Natural killer cell (primary cell): ENCODE results near the gene ANKRD39. TPM values are rescaled to one million over a fixed set of nuclear protein-coding genes. Genes with fewer than 3 reads are reported as not detected.

Source experiments
- ATAC-seq, 3 donors: fragments of 150-1000 bp in 2 of 3; fragments of 200-7000 bp in 1 of 3; cut with Tn5 transposase; 1 replicate in 1 of 3; 2 replicates in 2 of 3; pipeline ENCODE4 v1.10.0; 2021; ENCODE audit warnings: mild to moderate bottlenecking in 2 of 3, moderate library complexity in 2 of 3
- DNase-seq, 2 donors: peaks; one replicate each; pipeline versions ENCODE4 v3.0.0 to v3.0.0-alpha.2; 2013 to 2021; ENCODE audit warnings: mixed read lengths in 1 of 2
- H3K27ac ChIP-seq: one replicate; pipeline ENCODE4 v1.5.1; 2013; ENCODE audit warnings: mild to moderate bottlenecking, low read length
- H3K27me3 ChIP-seq: one replicate; pipeline ENCODE4 v1.6.1; 2013; ENCODE audit warnings: low read length; ENCODE audit not compliant: control insufficient read depth, insufficient read depth
- H3K36me3 ChIP-seq: one replicate; pipeline ENCODE4 v1.6.1; 2013; ENCODE audit warnings: low read length; ENCODE audit not compliant: control insufficient read depth, insufficient read depth
- H3K4me1 ChIP-seq: one replicate; pipeline ENCODE4 v1.6.1; 2013; ENCODE audit warnings: low read length; ENCODE audit not compliant: control insufficient read depth, insufficient read depth
- H3K4me3 ChIP-seq: one replicate; pipeline ENCODE4 v1.5.1; 2013; ENCODE audit warnings: low read length
- H3K9me3 ChIP-seq: one replicate; pipeline ENCODE4 v1.6.1; 2013; ENCODE audit warnings: low read length; ENCODE audit not compliant: control insufficient read depth, insufficient read depth
- H3K27ac Mint-ChIP-seq, 2 donors: one replicate each; pipeline ENCODE4 v1.8.0; 2022; ENCODE audit warnings: mild to moderate bottlenecking in 2 of 2, mixed read lengths in 2 of 2, moderate library complexity in 1 of 2
- H3K27me3 Mint-ChIP-seq, 2 donors: one replicate each; pipeline ENCODE4 v1.8.0; 2022; ENCODE audit warnings: low read depth in 2 of 2, mixed read lengths in 2 of 2
- H3K36me3 Mint-ChIP-seq: one replicate; pipeline ENCODE4 v1.8.0; 2022; ENCODE audit warnings: mixed read lengths
- H3K4me1 Mint-ChIP-seq, 2 donors: one replicate each; pipeline ENCODE4 v1.8.0; 2022; ENCODE audit warnings: mixed read lengths in 2 of 2
- H3K4me3 Mint-ChIP-seq: one replicate; pipeline ENCODE4 v1.8.0; 2022; ENCODE audit warnings: mild to moderate bottlenecking, moderate library complexity, mixed read lengths
- H3K9me3 Mint-ChIP-seq, 2 donors: one replicate each; pipeline ENCODE4 v1.8.0; 2022; ENCODE audit warnings: mixed read lengths in 2 of 2
- CTCF ChIP-seq: fragments of 200-600 bp; IDR thresholded peaks from one replicate; pipeline ENCODE4 v1.8.0; 2022; ENCODE audit warnings: antibody characterized with exemption
- WGBS: methylation state at CpG from one replicate; pipeline ENCODE4 v1.1.7; 2013; ENCODE audit warnings: missing lambda C conversion rate; ENCODE audit not compliant: insufficient coverage; 5-methylcytosine and 5-hydroxymethylcytosine counted together
- intact Hi-C: fragments of 100-400 bp; cut with micrococcal nuclease; formaldehyde crosslinking; loops from one replicate; pipeline ENCODE4 v1.14.2; 2022
- total RNA-seq, 4 donors: library from RNA; stranded (reverse); fragments of 120-200 nt in 1 of 4; gene quantifications; one replicate each; pipeline versions ENCODE4 v1.2.3 to v1.2.4, GENCODE V29; 2013 to 2022

ANKRD39 gene
- total RNA-seq, 3 donors from 2014 or later (not counting 1 experiment from before 2014, with no cell fraction given) = 15.5 to 22.3 (median 21.6) TPM

DNA sequence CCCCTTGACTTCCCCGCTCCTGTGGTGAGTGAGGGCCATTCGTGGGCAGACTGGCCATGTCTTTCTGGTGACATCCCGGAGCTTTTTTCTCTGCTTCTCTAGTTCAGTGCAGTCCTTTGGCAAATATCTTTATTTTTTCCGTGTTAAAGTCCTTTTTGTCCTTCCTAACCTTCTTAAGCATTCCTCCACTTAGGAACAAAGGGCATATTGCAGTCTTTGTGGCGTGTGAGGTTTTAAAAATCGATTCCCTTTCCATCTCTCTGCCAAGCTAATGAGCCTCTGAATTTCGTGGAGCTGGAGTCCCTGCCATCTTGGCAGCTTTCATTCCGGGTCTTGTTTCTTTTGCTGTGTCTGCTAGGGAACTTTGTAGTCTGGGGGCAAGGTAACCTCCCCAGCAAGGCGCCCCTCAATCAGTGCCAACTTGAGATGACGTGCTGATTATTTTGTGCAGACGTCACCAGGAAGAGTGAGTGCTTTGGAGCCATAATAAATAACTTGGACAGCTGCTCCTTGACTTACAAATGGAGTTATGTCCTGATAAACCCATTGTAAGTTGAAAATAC is 36.6 kb downstream of the ANKRD39 start:
- Histone ChIP-seq H3K27ac (no peak overlapping the region), H3K36me3 (peaks cover 26% of the 10 kb centered on the region), H3K27me3 (no peaks in the 10 kb centered on the region), H3K4me1 (peaks cover 41% of the 10 kb centered on the region), H3K9me3 (no peaks in the 10 kb centered on the region), H3K4me3 (no peak overlapping the region)
- ATAC-seq (no peak), DNase-seq (no peak)
- H3K27me3 Mint-ChIP-seq = no peaks in the 10 kb centered on the region
- WGBS = 93% methylated on average over 11 of the region's 11 CpGs
- peaks cover 49 to 57% of the 10 kb centered on the region in 2 donors for H3K4me1 Mint-ChIP-seq
- no peaks in the 10 kb centered on the region for H3K9me3 Mint-ChIP-seq
- H3K36me3 Mint-ChIP-seq = no peaks in the 10 kb centered on the region
- TF ChIP-seq CTCF = no peak
- H3K4me3 Mint-ChIP-seq = peak overlapping the region; percentile 17
- intact Hi-C loops = no loop called here
- H3K27ac Mint-ChIP-seq = no peak overlapping the region

- intact Hi-C loops = loop anchor here (5.0 kb wide), 2 partner anchors 37 to 142 kb away; partner anchors contain the start of gene ANKRD39
- ATAC-seq (no peak), DNase-seq (no peak)
- H3K4me3 Mint-ChIP-seq = peak overlapping the region; percentile 10
- Histone ChIP-seq H3K27ac (no peak overlapping the region), H3K27me3 (no peaks in the 10 kb centered on the region), H3K9me3 (no peaks in the 10 kb centered on the region), H3K36me3 (peaks cover 18% of the 10 kb centered on the region), H3K4me1 (peaks cover 46% of the 10 kb centered on the region), H3K4me3 (no peak overlapping the region)
- no peaks in the 10 kb centered on the region for H3K27me3 Mint-ChIP-seq
- no peaks in the 10 kb centered on the region for H3K36me3 Mint-ChIP-seq
- H3K4me1 Mint-ChIP-seq = peaks cover 55 to 63% of the 10 kb centered on the region in 2 donors
- TF ChIP-seq CTCF = no peak
- 95% methylated on average over 12 of the region's 12 CpGs for WGBS
- no peaks in the 10 kb centered on the region for H3K9me3 Mint-ChIP-seq
- peak overlapping the region in 1 of 2 donors; percentile 63 for H3K27ac Mint-ChIP-seq
These were observed 37.8 kb downstream of the ANKRD39 start for GRCh38 chr2:96819876-96820511.

DNA sequence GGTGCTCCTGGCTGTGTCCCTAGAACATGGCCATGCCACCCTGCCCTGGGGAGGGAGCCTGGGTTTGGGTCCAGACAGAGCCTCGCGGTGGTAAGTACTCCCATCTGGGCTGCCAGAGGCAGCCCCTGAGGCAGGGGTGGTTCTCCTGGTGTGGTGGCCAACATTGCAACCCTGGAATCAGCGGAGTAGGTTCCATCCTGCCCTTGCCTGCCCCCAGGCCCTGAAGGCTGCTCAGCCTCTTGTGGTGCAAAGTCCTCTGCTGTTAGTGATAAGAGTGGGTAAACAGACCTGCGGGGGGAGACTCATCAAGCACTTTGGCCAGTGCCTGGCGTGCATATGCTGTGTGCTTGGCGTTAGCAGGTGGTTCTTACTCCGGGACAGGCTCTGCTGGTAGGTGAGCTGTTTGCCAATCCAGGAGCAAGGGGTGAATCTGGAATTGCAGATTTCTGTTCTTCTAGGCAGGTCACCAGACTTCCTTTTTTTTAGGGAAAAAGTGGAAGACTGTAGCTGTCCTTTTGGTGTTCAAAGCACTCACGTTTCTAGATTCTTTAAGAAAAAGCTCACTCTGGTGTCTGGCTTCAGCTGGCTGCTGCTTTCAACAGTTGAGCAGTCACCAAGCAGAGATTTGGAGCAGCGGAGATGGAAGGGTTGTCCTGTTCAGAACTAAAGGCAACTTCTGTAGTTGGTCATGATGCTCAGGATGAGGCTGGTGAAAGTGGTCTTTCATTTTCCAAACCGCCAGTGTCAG is 38.5 kb downstream of the ANKRD39 start:
- H3K4me3 Mint-ChIP-seq = peak overlapping the region; percentile 88
- intact Hi-C loops = loop anchor here (5.0 kb wide), 2 partner anchors 38 to 143 kb away; partner anchors contain the start of gene ANKRD39
- no peaks in the 10 kb centered on the region for H3K27me3 Mint-ChIP-seq
- Histone ChIP-seq H3K36me3 (peaks cover 17% of the 10 kb centered on the region), H3K4me3 (no peak overlapping the region), H3K27ac (no peak overlapping the region), H3K27me3 (no peaks in the 10 kb centered on the region), H3K4me1 (peaks cover 46% of the 10 kb centered on the region), H3K9me3 (no peaks in the 10 kb centered on the region)
- H3K36me3 Mint-ChIP-seq = no peaks in the 10 kb centered on the region
- no peak for TF ChIP-seq CTCF
- H3K27ac Mint-ChIP-seq = peak overlapping the region in 1 of 2 donors; percentile 63
- H3K4me1 Mint-ChIP-seq = peaks cover 58 to 61% of the 10 kb centered on the region in 2 donors
- ATAC-seq (no peak), DNase-seq (no peak)
- 84% methylated on average over 10 of the region's 10 CpGs for WGBS
- H3K9me3 Mint-ChIP-seq = no peaks in the 10 kb centered on the region
